Karpas-422 (cell line): ENCODE measurements around the gene SNORC. TPM values are rescaled to one million over a fixed set of nuclear protein-coding genes. Genes with fewer than 3 reads are reported as not detected.

Source experiments
- DNase-seq: peaks from one replicate; pipeline ENCODE4 v3.0.0-alpha.2; 2015
- H2AFZ ChIP-seq: fragments of 200-600 bp; sonication (generic); 2 replicates; pipeline ENCODE4 v1.6.1; 2014; ENCODE audit warnings: antibody characterized with exemption, low read length, mixed read lengths
- H3K27ac ChIP-seq: fragments of 200-600 bp; sonication (generic); 2 replicates; pipeline ENCODE4 v1.5.1; 2014; ENCODE audit warnings: mild to moderate bottlenecking, low read length, moderate library complexity
- H3K27me3 ChIP-seq: fragments of 200-600 bp; sonication (generic); 2 replicates; pipeline ENCODE4 v1.6.1; 2014; ENCODE audit warnings: low read length, mixed read lengths
- H3K36me3 ChIP-seq: fragments of 200-600 bp; sonication (generic); 2 replicates; pipeline ENCODE4 v1.6.1; 2014; ENCODE audit warnings: low read length, mixed read lengths; ENCODE audit not compliant: insufficient read depth
- H3K4me1 ChIP-seq: fragments of 200-600 bp; sonication (generic); 2 replicates; pipeline ENCODE4 v1.6.1; 2014; ENCODE audit warnings: mild to moderate bottlenecking, low read length, mixed read lengths
- H3K4me2 ChIP-seq: fragments of 200-600 bp; sonication (generic); 2 replicates; pipeline ENCODE4 v1.6.1; 2014; ENCODE audit warnings: low read length, low read depth, mild to moderate bottlenecking; ENCODE audit not compliant: poor library complexity, severe bottlenecking
- H3K4me3 ChIP-seq: fragments of 200-600 bp; sonication (generic); 2 replicates; pipeline ENCODE4 v1.5.1; 2014; ENCODE audit warnings: mild to moderate bottlenecking, antibody characterized with exemption, low read length, mixed read lengths
- H3K79me2 ChIP-seq: fragments of 200-600 bp; sonication (generic); 2 replicates; pipeline ENCODE4 v1.6.1; 2014; ENCODE audit warnings: mild to moderate bottlenecking, low read length, mixed read lengths
- H3K9ac ChIP-seq: fragments of 200-600 bp; sonication (generic); 2 replicates; pipeline ENCODE4 v1.6.0; 2014; ENCODE audit warnings: low read length
- H3K9me2 ChIP-seq: fragments of 200-600 bp; sonication (generic), shearing (Covaris generic); replicated peaks from 2 replicates; pipeline ENCODE4 v1.6.0; 2014; ENCODE audit warnings: mild to moderate bottlenecking, low read length, moderate library complexity; ENCODE audit not compliant: insufficient read depth
- H3K9me3 ChIP-seq: fragments of 300-700, 200-600 bp; sonication (generic); 2 replicates; pipeline ENCODE4 v1.6.1; 2014; ENCODE audit warnings: low read length, mixed read lengths
- H4K20me1 ChIP-seq: fragments of 200-600 bp; sonication (generic); 2 replicates; pipeline ENCODE4 v1.6.1; 2014; ENCODE audit warnings: mild to moderate bottlenecking, antibody characterized with exemption, low read length, low read depth; ENCODE audit not compliant: insufficient read depth
- total RNA-seq: library from RNA; depleted of rRNA; stranded (reverse); fragments of >200 nt; shearing (Covaris generic); gene quantifications from 2 replicates; pipeline ENCODE4 v1.2.3, GENCODE V29; 2014; ENCODE audit warnings: low replicate concordance

The SNORC gene
- total RNA-seq, 1 experiment from 2014 or later = 1.2 TPM

DNA sequence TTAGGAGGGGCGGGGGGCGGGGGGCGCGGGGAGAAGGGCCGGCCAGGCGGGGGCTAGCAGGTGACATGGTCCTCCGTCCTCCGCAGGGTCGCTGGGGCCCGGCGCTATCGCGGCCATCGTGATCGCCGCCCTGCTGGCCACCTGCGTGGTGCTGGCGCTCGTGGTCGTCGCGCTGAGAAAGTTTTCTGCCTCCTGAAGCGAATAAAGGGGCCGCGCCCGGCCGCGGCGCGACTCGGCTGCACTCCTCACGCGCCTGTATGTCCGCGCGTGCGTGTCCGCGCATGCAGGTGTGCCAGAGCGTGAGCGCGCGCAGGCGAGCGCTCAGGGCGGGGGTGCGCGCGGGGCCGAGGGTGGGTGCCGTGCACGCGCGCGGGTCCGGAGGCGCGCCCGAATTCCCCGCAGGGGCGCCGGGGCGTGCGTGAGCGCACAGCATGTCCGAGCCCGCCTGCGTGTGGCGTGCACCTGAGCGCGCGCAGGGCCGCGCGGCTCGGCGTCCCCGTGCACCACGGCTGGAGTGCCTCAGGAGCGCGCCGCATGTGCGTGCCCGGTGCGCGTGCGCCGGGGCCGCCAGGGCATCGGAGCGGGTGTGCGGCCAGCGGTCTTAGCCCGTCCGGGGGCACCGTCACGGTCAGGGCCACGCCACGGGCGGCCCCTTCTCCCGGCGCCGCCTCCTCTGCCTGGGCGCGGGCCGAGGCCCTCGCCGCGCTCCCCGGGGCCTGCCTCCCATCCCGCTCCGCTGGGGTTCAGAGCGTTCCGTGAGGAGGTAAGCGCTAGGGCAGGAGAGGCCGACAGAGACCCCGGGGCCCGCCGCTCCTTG, 6.3 kb downstream of the SNORC start:
- Histone ChIP-seq H3K79me2 (no peaks in the 10 kb centered on the region), H3K4me3 (no peak overlapping the region)

GRCh38 chr2:232876978-232877441, 6.9 kb downstream of the SNORC start:
- Histone ChIP-seq H2AFZ (no peak overlapping the region), H3K4me1 (no peaks in the 10 kb centered on the region), H4K20me1 (no peaks in the 10 kb centered on the region), H3K9me3 (no peaks in the 10 kb centered on the region), H3K9ac (no peak overlapping the region), H3K27ac (no peak overlapping the region), H3K79me2 (no peaks in the 10 kb centered on the region), H3K4me2 (no peak overlapping the region), H3K27me3 (no peaks in the 10 kb centered on the region), H3K9me2 (no peaks in the 10 kb centered on the region), H3K4me3 (no peak overlapping the region), H3K36me3 (no peaks in the 10 kb centered on the region)
- DNase-seq = no peak

More for the DNA sequence above, 6.3 kb downstream of the SNORC start:
- Histone ChIP-seq H3K36me3 (no peaks in the 10 kb centered on the region), H3K4me2 (no peak overlapping the region), H3K9me2 (no peaks in the 10 kb centered on the region), H3K4me1 (no peaks in the 10 kb centered on the region), H4K20me1 (no peaks in the 10 kb centered on the region), H3K9me3 (no peaks in the 10 kb centered on the region), H3K9ac (no peak overlapping the region), H3K27ac (no peak overlapping the region), H2AFZ (no peak overlapping the region), H3K27me3 (no peaks in the 10 kb centered on the region)
- DNase-seq = no peak

DNA sequence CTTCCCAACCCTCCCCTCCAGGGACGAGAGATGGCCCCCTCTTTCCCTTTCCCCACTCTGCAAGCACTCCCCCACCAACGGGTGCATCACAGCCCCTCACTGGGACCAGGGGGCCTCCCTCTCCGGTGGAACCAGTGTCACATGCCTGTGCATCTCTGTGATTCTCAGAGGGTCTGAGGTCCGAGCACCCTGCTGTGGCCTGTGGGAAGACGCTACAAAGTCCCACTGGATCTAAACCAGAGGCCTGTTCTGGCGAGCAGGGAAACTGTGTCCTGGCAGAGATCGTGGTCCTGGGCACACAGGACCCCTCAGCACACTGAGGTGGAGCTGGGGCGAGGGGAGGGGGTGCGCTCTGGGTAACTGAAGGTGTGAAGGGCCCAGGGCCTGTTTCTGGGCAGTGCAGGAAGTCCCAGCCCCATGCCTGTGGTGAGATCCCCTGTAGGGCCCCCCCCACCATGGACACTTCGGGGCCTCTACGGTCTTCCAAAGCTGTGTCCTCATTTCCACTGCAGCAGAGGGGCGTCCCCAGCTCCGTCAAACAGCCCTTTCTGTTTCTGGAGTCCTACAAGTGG, 8.0 kb downstream of the SNORC start:
- Histone ChIP-seq H3K9me2 (no peaks in the 10 kb centered on the region), H3K27ac (no peak overlapping the region), H3K27me3 (no peaks in the 10 kb centered on the region), H3K36me3 (no peaks in the 10 kb centered on the region), H3K4me3 (no peak overlapping the region), H3K9me3 (no peaks in the 10 kb centered on the region), H3K4me1 (no peaks in the 10 kb centered on the region), H4K20me1 (no peaks in the 10 kb centered on the region), H3K9ac (no peak overlapping the region), H2AFZ (no peak overlapping the region), H3K79me2 (no peaks in the 10 kb centered on the region), H3K4me2 (no peak overlapping the region)
- DNase-seq = no peak

- Histone ChIP-seq H3K4me1 (no peaks in the 10 kb centered on the region), H3K4me3 (no peak overlapping the region), H3K9me2 (no peaks in the 10 kb centered on the region), H3K9ac (no peak overlapping the region), H3K9me3 (no peaks in the 10 kb centered on the region), H3K4me2 (no peak overlapping the region), H3K36me3 (no peaks in the 10 kb centered on the region), H3K27me3 (no peaks in the 10 kb centered on the region), H2AFZ (no peak overlapping the region), H4K20me1 (no peaks in the 10 kb centered on the region), H3K27ac (no peak overlapping the region), H3K79me2 (no peaks in the 10 kb centered on the region)
- DNase-seq = no peak
Measured at GRCh38 chr2:232878855-232879617, 9.0 kb downstream of the SNORC start.

DNA sequence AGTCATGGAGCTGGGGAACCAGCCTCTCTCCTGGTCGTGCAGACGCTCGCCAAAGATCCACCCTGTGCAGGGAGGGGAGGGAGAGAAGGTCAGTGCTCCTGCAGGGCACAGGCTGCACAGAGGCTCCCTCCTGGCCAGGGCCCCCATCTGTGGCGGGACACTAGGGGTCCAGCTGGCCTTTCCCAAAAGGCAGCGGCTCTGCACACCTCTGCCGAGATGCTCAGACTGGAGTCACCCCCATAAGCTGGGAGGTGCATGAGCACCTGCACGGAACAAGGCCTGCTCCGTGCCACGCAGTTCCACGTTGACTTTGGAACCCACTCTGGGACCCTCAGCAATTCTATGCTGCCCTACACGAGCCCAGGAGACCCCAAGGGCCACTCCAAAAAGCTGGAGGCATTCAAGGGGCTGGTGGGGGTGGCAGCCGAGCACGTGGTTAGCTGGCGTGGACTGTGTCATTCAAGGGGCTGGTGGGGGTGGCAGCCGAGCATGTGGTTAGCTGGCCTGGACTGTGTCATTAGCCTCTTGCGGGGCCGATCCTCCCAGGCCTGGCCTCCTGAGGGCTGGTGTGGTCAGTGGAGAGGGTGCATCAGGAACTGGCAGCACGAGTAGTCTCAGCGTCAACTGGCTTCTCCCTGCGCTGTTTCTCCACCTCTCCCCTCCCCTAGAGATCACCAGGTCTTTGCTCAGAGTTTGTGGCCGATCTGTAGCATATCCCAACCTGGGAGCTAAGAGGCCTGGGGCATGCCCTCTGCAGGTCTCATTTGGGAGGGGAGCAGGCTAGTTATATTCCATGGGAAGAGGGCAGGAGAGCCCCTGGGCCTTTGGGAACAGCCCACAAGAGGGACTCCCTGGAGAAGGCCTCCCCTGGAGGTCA, 9.8 kb downstream of the SNORC start:
- Histone ChIP-seq H3K4me1 (no peaks in the 10 kb centered on the region), H4K20me1 (no peaks in the 10 kb centered on the region), H3K36me3 (no peaks in the 10 kb centered on the region), H3K4me3 (no peak overlapping the region), H3K9me3 (no peaks in the 10 kb centered on the region), H3K27me3 (no peaks in the 10 kb centered on the region), H3K79me2 (no peaks in the 10 kb centered on the region), H2AFZ (no peak overlapping the region), H3K9ac (no peak overlapping the region), H3K4me2 (no peak overlapping the region), H3K9me2 (no peaks in the 10 kb centered on the region), H3K27ac (no peak overlapping the region)
- DNase-seq = no peak

DNA sequence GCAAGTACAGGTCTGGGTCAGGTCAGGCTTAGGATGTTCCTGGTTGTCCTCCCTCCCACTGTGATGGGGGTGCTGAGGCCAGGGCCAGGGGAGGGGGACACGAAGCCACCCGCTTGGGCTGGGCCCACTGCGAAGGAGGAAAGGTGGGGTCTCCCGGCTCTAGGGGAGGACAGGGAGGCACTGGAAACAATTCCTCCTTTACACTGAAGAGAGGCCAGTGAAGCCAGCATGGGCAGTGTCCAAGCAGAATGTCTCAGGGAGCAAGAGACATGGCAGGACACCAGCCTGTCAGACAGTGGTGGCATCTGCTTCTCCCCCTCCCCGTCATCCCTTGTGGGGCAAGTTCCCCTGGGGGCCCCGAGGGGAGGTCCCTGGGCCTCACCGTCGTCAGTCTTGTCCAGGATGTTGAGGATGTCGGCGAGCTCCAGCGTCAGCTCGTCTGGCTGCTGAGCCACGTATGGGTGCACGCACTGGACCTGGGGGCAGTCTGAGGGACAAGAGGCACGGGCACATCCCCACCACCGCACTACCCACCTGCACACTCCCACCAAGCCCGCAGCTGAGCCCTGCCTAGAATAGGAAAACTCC, 10.8 kb downstream of the SNORC start:
- no peak overlapping the region for H3K27ac ChIP-seq
- H3K4me3 ChIP-seq = no peak overlapping the region
- no peaks in the 10 kb centered on the region for H3K79me2 ChIP-seq
- H3K36me3 ChIP-seq = no peaks in the 10 kb centered on the region
- H3K27me3 ChIP-seq = no peaks in the 10 kb centered on the region
- DNase-seq = no peak
- H3K9ac ChIP-seq = no peak overlapping the region
- H3K9me3 ChIP-seq = no peaks in the 10 kb centered on the region
- H2AFZ ChIP-seq = no peak overlapping the region
- H3K4me1 ChIP-seq = no peaks in the 10 kb centered on the region
- no peaks in the 10 kb centered on the region for H4K20me1 ChIP-seq
- H3K4me2 ChIP-seq = no peak overlapping the region
- no peaks in the 10 kb centered on the region for H3K9me2 ChIP-seq

DNA sequence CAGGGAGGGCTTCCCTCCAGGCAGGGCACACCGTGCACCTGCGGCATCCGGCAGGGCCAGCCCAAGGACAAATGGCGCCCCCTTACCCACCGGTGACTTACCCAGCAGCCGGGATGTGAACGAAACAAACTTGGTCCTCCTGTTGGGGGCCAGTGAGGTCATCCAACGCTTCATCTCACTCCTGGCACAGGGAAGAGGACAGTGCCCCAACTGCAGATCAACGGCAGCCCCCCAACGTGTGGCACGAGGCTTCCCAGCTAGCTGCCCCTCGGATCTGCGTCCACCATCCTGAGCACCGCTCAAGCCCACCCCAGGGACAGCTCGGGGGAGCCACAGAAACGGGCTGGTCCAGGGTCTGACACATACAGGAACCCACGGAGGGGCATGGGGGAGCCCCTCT, 12.0 kb downstream of the SNORC start:
- Histone ChIP-seq H3K4me3 (no peak overlapping the region), H4K20me1 (no peaks in the 10 kb centered on the region), H3K79me2 (no peaks in the 10 kb centered on the region), H3K4me1 (no peaks in the 10 kb centered on the region), H3K27me3 (no peaks in the 10 kb centered on the region), H3K27ac (no peak overlapping the region), H2AFZ (no peak overlapping the region), H3K9ac (no peak overlapping the region), H3K4me2 (no peak overlapping the region), H3K9me2 (no peaks in the 10 kb centered on the region), H3K36me3 (no peaks in the 10 kb centered on the region), H3K9me3 (no peaks in the 10 kb centered on the region)
- no peak for DNase-seq
